Breast epithelium (tissue), 3 donors: ENCODE data around the gene SHROOM3.

ENCODE experiments used
- CTCF ChIP-seq, 3 donors: fragments of 450-650 bp; IDR thresholded peaks; one replicate each; pipeline ENCODE4 v1.5.1; 2016 to 2017; ENCODE audit warnings: antibody characterized with exemption in 3 of 3, mild to moderate bottlenecking in 3 of 3, moderate library complexity in 3 of 3
- POLR2A ChIP-seq: fragments of 450-650 bp; IDR thresholded peaks from one replicate; pipeline ENCODE4 v1.6.1; 2016; ENCODE audit warnings: antibody characterized with exemption, mild to moderate bottlenecking, moderate library complexity
- POLR2AphosphoS5 ChIP-seq, 3 donors: sonication (generic); formaldehyde crosslinking; IDR thresholded peaks; one replicate each; pipeline ENCODE4 v1.6.1; 2017; ENCODE audit warnings: antibody characterized with exemption in 3 of 3

GRCh38 chr4:76488888-76489685 is 54.1 kb downstream of the SHROOM3 start:
- TF ChIP-seq POLR2A (no peak), POLR2AphosphoS5 (IDR thresholded peaks at IDR 0.05) (no peak), CTCF (IDR thresholded peaks at IDR 0.05) (no peak)
